Measurements from ENCODE around the gene PIGX. TPM values are rescaled to one million over a fixed set of nuclear protein-coding genes. Genes with fewer than 3 reads are reported as not detected.

The PIGX gene
- total RNA-seq = 24.8 and 29.2 TPM in 2 replicates

DNA sequence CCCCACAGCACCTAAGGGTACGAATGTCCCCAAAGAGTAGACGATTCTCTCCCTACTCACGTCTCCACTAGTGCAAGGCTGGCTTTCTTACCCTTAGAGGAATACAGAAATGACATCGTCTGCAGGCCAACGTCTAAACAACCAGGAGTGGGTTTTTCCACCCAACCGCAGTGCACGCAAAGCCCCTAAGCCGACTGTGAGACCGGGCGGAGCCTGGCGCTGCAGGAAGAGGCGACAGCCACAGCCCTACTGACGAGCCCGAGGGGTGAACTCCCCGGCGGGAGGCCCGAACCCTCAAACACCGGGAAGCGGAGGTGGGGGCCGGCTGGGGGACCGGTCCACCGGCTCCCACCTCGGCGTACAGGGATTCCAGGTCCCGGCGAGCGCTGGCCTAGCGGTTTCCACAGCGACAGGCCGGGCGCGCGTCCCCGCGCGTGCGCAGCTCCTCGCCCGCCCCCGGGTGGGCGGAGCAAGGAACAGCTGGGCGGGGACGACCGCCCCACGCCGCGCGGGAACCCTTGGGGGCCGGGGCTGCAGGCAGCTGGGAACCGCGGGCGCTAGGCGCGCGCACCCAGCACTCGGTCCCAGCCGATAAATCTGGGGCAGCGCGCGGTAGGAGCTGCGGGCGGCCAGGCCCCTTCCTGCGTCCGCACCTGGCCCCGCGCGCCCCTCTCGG, at the start of gene PIGX, which contains the start of gene CEP19:
Gene PIGX, plus strand, starts transcription at position 540 of the 676 bp plus-strand sequence.
Gene CEP19, minus strand, starts transcription at position 413 of the 676 bp plus-strand sequence. CDS start 3,593 bp downstream, outside the sequence.
- DNase-seq (ENCODE audit: low read depth) = no peak
- H3K4me3 ChIP-seq (ENCODE audit: low read depth, low read length) = peak within 1 kb of the TSS; percentile 98

DNA sequence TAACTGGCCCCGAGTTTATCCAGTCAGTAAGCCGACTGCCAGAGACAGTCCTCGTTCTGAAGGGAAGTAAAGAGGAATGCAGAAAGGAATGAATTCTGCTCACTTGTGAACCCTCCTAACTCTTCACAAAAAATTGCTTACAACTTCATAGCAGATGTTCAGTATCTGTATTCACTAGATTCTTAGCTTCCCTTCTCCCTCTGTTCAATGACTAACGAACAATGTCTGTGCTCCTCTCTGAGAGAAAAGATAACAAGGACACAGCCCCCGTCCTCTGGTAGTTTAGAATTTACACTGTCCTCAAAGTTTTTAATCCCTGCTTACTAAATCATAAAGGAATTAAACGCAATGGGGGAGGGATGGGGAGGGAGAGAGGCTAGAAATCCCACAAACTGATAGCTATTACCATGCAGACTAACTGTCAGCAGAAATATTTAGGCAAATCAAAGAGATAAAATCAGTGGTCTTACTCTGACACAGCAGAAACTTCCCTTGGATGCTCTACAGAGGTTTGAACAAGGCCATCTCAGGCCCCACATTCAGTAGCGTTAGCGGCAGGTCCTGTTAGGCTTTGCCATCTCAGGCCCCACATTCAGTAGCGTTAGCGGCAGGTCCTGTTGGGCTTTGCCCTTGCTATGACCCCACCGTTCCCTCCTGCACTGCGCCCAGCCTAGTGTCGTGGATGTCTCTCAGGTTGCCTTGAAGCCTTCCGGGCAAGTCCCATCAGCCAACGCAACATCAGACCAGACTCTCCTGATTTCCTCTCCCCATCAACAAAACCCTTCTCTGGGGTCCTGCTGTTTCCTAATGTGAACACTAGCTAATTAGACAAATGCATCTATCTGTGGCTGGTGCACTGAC, 49.2 kb upstream of the PIGX start:
- no peak overlapping the region for H3K4me3 ChIP-seq (ENCODE audit: low read depth, low read length)
- no peak for DNase-seq (ENCODE audit: low read depth)
- TF ChIP-seq, protein P1, sequence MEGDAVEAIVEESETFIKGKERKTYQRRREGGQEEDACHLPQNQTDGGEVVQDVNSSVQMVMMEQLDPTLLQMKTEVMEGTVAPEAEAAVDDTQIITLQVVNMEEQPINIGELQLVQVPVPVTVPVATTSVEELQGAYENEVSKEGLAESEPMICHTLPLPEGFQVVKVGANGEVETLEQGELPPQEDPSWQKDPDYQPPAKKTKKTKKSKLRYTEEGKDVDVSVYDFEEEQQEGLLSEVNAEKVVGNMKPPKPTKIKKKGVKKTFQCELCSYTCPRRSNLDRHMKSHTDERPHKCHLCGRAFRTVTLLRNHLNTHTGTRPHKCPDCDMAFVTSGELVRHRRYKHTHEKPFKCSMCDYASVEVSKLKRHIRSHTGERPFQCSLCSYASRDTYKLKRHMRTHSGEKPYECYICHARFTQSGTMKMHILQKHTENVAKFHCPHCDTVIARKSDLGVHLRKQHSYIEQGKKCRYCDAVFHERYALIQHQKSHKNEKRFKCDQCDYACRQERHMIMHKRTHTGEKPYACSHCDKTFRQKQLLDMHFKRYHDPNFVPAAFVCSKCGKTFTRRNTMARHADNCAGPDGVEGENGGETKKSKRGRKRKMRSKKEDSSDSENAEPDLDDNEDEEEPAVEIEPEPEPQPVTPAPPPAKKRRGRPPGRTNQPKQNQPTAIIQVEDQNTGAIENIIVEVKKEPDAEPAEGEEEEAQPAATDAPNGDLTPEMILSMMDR (conservative IDR thresholded peaks at IDR 0.05; ENCODE audit: low read depth, low read length) = no peak

More for the DNA sequence above, at the start of gene PIGX, which contains the start of gene CEP19:
- TF ChIP-seq, protein P1 (conservative IDR thresholded peaks at IDR 0.05; ENCODE audit: low read depth, low read length) = no peak

DNA sequence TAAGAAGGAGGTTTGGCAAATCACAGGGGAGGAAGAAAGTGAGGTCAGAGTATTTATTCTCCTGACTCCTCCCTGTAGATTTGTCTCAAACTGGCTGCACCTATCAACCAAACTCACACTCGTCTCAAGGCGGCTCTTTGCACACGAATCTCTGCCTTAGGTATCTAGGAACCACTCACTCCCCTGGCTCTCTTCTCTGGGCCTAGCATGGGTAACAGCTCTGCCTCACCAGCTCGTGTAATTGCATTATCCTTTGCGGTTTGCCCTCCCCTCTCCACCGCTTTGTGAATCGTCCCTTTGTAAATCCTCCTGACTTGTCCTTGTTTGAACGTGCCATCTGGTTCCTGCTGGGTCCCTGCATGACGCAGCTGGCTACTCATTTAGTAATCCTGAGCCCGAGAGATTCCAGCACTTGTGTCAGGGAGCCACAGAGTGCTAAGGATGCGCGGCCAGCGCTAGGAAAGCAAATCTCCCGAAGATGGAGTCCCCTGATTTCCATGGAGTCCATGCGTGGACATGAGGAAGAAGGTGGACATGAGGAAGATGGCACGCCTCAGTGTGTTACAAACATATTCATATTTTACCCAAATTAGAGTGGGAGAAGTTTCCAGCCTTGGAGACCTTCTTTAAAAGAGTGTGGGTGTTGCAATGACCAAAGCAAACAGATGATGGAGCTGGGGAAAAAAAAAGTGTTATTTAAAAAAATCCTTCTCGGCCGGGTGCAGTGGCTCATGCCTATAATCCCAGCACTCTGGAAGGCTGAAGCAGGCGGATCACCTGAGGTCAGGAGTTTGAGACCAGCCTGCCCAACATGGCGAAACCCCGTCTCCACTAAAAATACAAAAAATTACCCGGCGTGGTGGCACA, 45.9 kb upstream of the PIGX start:
- H3K4me3 ChIP-seq (ENCODE audit: low read depth, low read length) = no peak overlapping the region
- TF ChIP-seq, protein P1 (conservative IDR thresholded peaks at IDR 0.05; ENCODE audit: low read depth, low read length) = no peak
- DNase-seq (ENCODE audit: low read depth) = no peak

DNA sequence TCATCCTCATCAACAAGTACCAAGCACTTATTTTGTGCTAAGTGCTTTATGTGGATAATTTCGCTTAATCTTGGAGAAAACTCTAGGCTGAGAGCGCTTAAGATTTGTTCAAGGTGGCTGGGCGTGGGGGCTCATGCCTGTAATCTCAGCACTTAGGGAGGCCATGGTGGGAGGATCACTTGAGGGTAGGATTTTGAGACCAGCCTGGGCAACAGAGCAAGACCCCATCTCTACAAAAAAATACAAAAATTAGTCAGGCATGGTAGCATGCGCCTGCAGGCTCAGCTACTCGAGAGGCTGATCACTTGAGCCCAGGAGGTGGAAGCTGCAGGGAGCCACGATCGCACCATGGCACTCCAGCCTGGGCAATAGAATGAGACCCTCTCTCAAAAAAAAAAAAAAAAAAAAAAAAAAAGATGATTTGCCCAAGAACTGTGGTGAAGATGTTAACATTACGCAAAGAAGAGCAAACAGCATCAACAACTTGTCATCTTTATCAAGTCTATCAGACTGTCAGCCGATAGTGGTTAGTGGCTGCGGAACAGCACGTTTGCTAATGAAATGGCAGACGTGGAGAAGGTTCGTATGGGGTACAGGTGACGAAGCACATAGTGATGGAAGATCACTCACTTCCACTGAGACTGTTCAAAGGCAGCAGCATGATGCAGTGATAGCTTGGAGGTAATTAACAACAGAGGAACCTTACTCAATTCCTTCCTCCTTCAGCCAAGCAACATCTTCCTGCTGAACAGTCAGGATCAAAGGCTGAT, 44.9 kb upstream of the PIGX start:
- H3K4me3 ChIP-seq (ENCODE audit: low read depth, low read length) = no peak overlapping the region
- TF ChIP-seq, protein P1 (conservative IDR thresholded peaks at IDR 0.05; ENCODE audit: low read depth, low read length) = no peak
- no peak for DNase-seq (ENCODE audit: low read depth)

DNA sequence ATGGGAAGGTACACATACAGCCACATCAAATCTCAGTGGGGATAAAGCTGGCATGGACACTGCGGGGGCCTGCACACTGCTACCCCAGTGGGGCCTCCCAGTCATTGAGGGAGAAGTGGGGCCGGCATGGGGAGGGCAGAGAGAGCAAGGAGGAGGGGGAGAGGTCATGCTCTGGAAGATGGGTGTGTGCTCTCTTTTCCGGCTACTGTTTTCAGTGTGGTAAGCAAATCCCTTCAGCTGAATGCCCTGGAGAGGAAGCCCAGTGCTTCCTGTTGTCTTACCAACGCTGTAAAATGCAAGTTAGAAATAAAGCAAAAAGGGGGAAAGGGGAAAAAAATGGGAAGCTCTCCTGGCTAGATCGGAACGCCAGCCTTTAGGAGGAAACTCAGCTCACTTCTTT, 41.8 kb upstream of the PIGX start:
- TF ChIP-seq, protein P1 (conservative IDR thresholded peaks at IDR 0.05; ENCODE audit: low read depth, low read length) = no peak
- no peak for DNase-seq (ENCODE audit: low read depth)
- no peak overlapping the region for H3K4me3 ChIP-seq (ENCODE audit: low read depth, low read length)

DNA sequence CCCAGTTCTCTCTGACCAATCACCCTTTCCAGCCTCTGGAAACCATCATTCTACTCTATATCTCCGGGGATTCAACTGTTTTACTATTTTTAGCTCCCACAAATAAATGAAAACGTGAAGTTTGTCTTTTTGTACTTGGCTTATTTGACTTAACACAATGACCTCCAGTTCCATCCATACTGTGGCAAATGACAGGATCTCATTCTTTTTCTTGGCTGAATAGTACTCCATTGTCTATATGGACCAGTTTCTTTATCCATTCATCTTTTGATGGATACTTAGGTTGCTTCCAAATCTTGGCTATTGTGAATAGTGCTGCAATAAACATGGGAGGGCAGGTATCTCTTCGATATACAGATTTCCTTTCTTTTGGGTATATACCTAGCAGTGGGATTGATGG, 38.5 kb upstream of the PIGX start:
- H3K4me3 ChIP-seq (ENCODE audit: low read depth, low read length) = no peak overlapping the region
- TF ChIP-seq, protein P1 (conservative IDR thresholded peaks at IDR 0.05; ENCODE audit: low read depth, low read length) = no peak
- no peak for DNase-seq (ENCODE audit: low read depth)
